Osteoblast (primary cell): ENCODE measurements around the gene DRD2. TPM values are rescaled to one million over a fixed set of nuclear protein-coding genes. Genes with fewer than 3 reads are reported as not detected.

Experiments used
- DNase-seq: peaks from one replicate; pipeline ENCODE4 v3.0.0; 2011; ENCODE audit warnings: low spot score, mixed read lengths; ENCODE audit not compliant: insufficient read length; ENCODE audit errors: missing footprints
- H2AFZ ChIP-seq: 2 replicates; pipeline ENCODE4 v1.6.0; 2011; ENCODE audit warnings: mild to moderate bottlenecking, low read length
- H3K27ac ChIP-seq: 2 replicates; pipeline ENCODE4 v1.5.1; 2011; ENCODE audit warnings: mild to moderate bottlenecking, low read depth, low read length, moderate library complexity
- H3K27me3 ChIP-seq: 2 replicates; pipeline ENCODE4 v1.6.0; 2012; ENCODE audit warnings: mild to moderate bottlenecking, control low read depth, inconsistent platforms, low read length, moderate library complexity; ENCODE audit not compliant: insufficient read depth
- H3K36me3 ChIP-seq: 2 replicates; pipeline ENCODE4 v1.5.1; 2011; ENCODE audit warnings: mild to moderate bottlenecking, low read length, control low read depth, moderate library complexity; ENCODE audit not compliant: insufficient read depth
- H3K4me1 ChIP-seq: 2 replicates; pipeline ENCODE4 v1.5.1; 2011; ENCODE audit warnings: mild to moderate bottlenecking, low read length, control low read depth, moderate library complexity; ENCODE audit not compliant: insufficient read depth
- H3K4me2 ChIP-seq: 2 replicates; pipeline ENCODE4 v1.6.0; 2011; ENCODE audit warnings: mild to moderate bottlenecking, low read length; ENCODE audit not compliant: insufficient read depth
- H3K4me3 ChIP-seq: fragments of 200-600 bp; sonication (generic); 3 replicates; pipeline ENCODE4 v1.5.1; 2012; ENCODE audit warnings: mild to moderate bottlenecking, low read length, inconsistent platforms; ENCODE audit not compliant: insufficient read depth
- H3K79me2 ChIP-seq: 2 replicates; pipeline ENCODE4 v1.6.0; 2012; ENCODE audit warnings: mild to moderate bottlenecking, low read length, control low read depth, inconsistent platforms; ENCODE audit not compliant: insufficient read depth
- H3K9me3 ChIP-seq: 2 replicates; pipeline ENCODE4 v1.5.1; 2011; ENCODE audit warnings: low read depth, low read length, control low read depth
- H4K20me1 ChIP-seq: 2 replicates; pipeline ENCODE4 v1.6.0; 2012; ENCODE audit warnings: mild to moderate bottlenecking, low read length, control low read depth; ENCODE audit not compliant: insufficient read depth
- total RNA-seq: library from RNA; depleted of rRNA; stranded (reverse); fragments of >200 nt; gene quantifications from 2 replicates; pipeline ENCODE4 v1.2.3, GENCODE V29; 2012
- TF ChIP-seq, protein P1 (sequence below): IDR thresholded peaks from 2 replicates; pipeline ENCODE4 v1.5.1; 2011; ENCODE audit warnings: mild to moderate bottlenecking, low read depth, low read length, moderate library complexity; ENCODE audit errors: extremely low read depth

The DRD2 gene
- total RNA-seq, 1 donor = 0.36 TPM

DNA sequence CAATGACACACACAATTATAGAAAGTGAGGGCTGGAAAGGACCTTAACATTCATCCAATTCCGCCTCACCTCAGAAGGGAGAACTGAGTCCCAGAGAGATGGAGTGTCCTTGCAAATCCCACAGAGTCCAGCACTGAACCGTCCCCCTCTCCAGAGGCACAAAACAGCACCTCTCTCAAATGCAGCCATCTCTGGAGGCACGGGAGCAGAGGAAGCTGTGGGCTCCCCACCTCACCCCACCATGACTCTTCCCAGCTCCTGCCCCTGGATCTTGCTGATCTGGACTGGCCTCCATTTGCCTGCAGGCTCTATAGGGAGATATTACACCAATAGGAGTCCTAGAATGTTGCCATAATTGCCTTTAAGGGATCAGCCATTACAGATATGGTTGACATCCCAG lies 1.4 kb upstream of the DRD2 start:
- Histone ChIP-seq H2AFZ (no peak overlapping the region), H3K79me2 (no peaks in the 10 kb centered on the region), H3K36me3 (no peaks in the 10 kb centered on the region), H4K20me1 (no peaks in the 10 kb centered on the region), H3K4me3 (no peak overlapping the region), H3K9me3 (no peaks in the 10 kb centered on the region), H3K27ac (no peak overlapping the region), H3K4me1 (no peaks in the 10 kb centered on the region), H3K27me3 (peaks cover 68% of the 10 kb centered on the region), H3K4me2 (no peak overlapping the region)
- DNase-seq = peak; percentile 81
- TF ChIP-seq, protein P1, sequence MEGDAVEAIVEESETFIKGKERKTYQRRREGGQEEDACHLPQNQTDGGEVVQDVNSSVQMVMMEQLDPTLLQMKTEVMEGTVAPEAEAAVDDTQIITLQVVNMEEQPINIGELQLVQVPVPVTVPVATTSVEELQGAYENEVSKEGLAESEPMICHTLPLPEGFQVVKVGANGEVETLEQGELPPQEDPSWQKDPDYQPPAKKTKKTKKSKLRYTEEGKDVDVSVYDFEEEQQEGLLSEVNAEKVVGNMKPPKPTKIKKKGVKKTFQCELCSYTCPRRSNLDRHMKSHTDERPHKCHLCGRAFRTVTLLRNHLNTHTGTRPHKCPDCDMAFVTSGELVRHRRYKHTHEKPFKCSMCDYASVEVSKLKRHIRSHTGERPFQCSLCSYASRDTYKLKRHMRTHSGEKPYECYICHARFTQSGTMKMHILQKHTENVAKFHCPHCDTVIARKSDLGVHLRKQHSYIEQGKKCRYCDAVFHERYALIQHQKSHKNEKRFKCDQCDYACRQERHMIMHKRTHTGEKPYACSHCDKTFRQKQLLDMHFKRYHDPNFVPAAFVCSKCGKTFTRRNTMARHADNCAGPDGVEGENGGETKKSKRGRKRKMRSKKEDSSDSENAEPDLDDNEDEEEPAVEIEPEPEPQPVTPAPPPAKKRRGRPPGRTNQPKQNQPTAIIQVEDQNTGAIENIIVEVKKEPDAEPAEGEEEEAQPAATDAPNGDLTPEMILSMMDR = no peak

DNA sequence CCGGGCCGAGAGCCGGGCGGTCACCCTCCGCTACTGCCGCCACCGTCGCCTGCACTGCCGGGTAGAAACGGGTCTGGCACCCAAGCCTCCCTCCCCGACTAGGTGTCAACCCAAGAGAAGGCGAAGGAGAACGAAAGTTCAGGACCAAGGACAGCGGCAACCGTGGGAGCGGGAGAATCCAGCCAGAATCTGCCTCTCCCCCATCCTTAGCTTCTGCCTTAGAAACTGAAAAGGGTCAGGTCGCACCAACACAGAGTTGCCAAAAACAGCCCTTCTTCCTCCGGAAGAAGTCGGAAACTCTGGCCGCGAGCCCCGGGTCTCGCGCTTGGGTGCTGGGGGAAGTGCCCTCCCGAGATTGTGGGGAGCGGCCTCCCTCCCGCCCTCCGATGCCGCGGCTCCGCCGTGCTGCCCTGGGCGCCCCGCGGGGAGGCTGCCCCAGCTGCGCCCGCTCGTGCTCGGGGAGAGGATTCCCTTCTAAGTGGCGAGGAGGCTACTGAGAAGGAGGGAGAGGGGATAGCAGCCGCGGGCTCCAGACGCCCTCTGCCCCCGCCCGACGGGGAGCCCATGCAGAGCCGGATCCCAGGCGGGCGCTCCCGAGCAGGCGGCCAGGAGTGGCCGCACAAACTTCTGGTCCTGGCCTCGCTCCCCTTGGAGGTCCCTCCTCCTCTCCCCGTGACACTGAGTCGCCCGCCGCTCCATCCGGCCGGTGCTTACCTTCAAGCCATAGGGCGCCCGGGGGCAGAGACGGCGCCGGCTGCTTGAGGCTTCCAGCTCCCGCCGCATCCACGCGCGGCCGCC lies 637 bp downstream of the DRD2 start:
- Histone ChIP-seq H3K36me3 (no peaks in the 10 kb centered on the region), H4K20me1 (no peaks in the 10 kb centered on the region), H2AFZ (no peak overlapping the region), H3K27ac (no peak overlapping the region), H3K4me1 (no peaks in the 10 kb centered on the region), H3K27me3 (peaks cover 75% of the 10 kb centered on the region), H3K4me3 (peak overlapping the region; percentile 17), H3K9me3 (no peaks in the 10 kb centered on the region), H3K4me2 (peak overlapping the region; percentile 56), H3K79me2 (no peaks in the 10 kb centered on the region)
- DNase-seq = peak; percentile 98
- TF ChIP-seq, protein P1 = no peak

DNA sequence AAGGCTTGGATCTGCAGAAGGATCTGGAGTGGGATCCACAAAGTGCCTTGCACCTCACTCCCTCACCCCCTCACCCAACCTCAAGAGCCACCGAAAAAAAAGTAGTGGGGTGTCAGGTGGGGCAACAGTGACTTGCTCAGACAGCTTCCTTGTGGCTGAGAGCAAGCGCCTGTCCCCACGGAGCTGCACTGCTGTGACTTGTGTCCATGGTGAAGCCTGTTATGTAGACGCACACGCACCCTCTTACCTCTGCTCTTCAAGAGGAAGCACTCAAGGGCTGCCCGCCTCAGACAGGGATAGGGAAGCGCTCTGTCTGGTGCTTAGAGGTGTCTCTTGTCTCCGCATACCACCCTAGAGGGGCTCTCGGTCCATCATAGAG lies 1.2 kb downstream of the DRD2 start:
- Histone ChIP-seq H4K20me1 (no peaks in the 10 kb centered on the region), H2AFZ (no peak overlapping the region), H3K79me2 (no peaks in the 10 kb centered on the region), H3K4me3 (no peak overlapping the region), H3K27me3 (peaks cover 74% of the 10 kb centered on the region), H3K4me2 (no peak overlapping the region), H3K36me3 (no peaks in the 10 kb centered on the region), H3K9me3 (no peaks in the 10 kb centered on the region), H3K4me1 (no peaks in the 10 kb centered on the region), H3K27ac (no peak overlapping the region)
- TF ChIP-seq, protein P1 = no peak
- peak; percentile 80 for DNase-seq

DNA sequence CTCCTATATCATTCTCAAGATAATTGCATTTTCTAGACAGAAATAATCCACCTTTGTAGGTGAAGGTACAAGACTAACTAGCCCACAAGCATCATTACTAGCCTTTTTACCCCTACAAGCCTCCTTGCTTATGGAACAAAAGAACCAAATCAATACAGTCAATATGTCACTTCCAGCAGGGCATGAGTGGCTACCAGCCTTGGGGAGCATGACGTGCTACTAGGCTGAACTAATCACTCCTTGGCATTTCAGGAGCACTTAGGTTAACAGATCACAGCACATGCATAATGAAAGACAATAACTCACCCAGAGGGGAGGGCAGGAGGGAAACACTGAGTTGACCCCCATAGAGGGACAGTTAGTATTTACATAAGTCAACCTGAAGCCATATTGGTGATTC lies 2.7 kb downstream of the DRD2 start:
- H3K9me3 ChIP-seq = no peaks in the 10 kb centered on the region
- TF ChIP-seq, protein P1 = no peak
- no peaks in the 10 kb centered on the region for H4K20me1 ChIP-seq
- no peak overlapping the region for H3K27ac ChIP-seq
- peaks cover 61% of the 10 kb centered on the region for H3K27me3 ChIP-seq
- H2AFZ ChIP-seq = no peak overlapping the region
- H3K4me2 ChIP-seq = no peak overlapping the region
- H3K79me2 ChIP-seq = no peaks in the 10 kb centered on the region
- DNase-seq = no peak
- no peaks in the 10 kb centered on the region for H3K36me3 ChIP-seq
- no peak overlapping the region for H3K4me3 ChIP-seq
- no peaks in the 10 kb centered on the region for H3K4me1 ChIP-seq
